Thyroid gland (tissue), 4 donors: ENCODE results near the gene THRB. TPM values are rescaled to one million over a fixed set of nuclear protein-coding genes. Genes with fewer than 3 reads are reported as not detected.

ENCODE experiments used
- DNase-seq, 2 donors: peaks; one replicate each; pipeline ENCODE4 v3.0.0-alpha.2; 2019
- H3K27ac ChIP-seq, 3 donors: fragments of 200-600 bp; sonication (generic); 1 replicate in 2 of 3; 2 replicates in 1 of 3; pipeline ENCODE4 v1.5.1; 2016 to 2019; ENCODE audit warnings: mild to moderate bottlenecking in 1 of 3, moderate library complexity in 1 of 3
- H3K27me3 ChIP-seq: fragments of 200-600 bp; sonication (generic); one replicate; pipeline ENCODE4 v1.5.1; 2019
- H3K36me3 ChIP-seq, 2 donors: fragments of 200-600 bp; sonication (generic); one replicate each; pipeline ENCODE4 v1.5.1; 2016 to 2019
- H3K4me1 ChIP-seq, 2 donors: fragments of 200-600 bp; sonication (generic); one replicate each; pipeline ENCODE4 v1.5.1; 2017 to 2019
- H3K4me3 ChIP-seq, 3 donors: fragments of 200-600 bp; sonication (generic); replicated peaks in 1 of 3; 1 replicate in 2 of 3; 2 replicates in 1 of 3; pipeline ENCODE4 v1.5.1; 2016; ENCODE audit warnings: mild to moderate bottlenecking in 1 of 3
- H3K9me3 ChIP-seq: fragments of 200-600 bp; sonication (generic); one replicate; pipeline ENCODE4 v1.5.1; 2017
- CTCF ChIP-seq, 6 experiments: fragments of 200-600 bp in 3 of 6; fragments of 450-650 bp in 3 of 6; sonication (generic) in 3 of 6; IDR thresholded peaks; one replicate each; pipeline ENCODE4 v1.5.1; 2016 to 2019; ENCODE audit warnings: antibody characterized with exemption in 6 of 6, mild to moderate bottlenecking in 2 of 6, inconsistent platforms in 1 of 6, moderate library complexity in 1 of 6
- POLR2A ChIP-seq, 2 donors: fragments of 450-650 bp; IDR thresholded peaks; one replicate each; pipeline ENCODE4 v1.6.1; 2017; ENCODE audit warnings: antibody characterized with exemption in 2 of 2, mild to moderate bottlenecking in 2 of 2, moderate library complexity in 1 of 2
- WGBS, 2 donors: methylation state at CpG; one replicate each; pipeline ENCODE4 v1.1.5; 2017; 5-methylcytosine and 5-hydroxymethylcytosine counted together
- intact Hi-C: fragments of 100-400 bp; cut with DNase I; formaldehyde crosslinking; loops from one replicate; pipeline ENCODE4 v1.15.1; 2023
- total RNA-seq, 4 donors: library from RNA; depleted of rRNA; stranded (reverse); fragments of >200 nt; gene quantifications; one replicate each; pipeline ENCODE4 v1.2.3, GENCODE V29; 2016

Gene THRB
- total RNA-seq, 4 donors from 2014 or later: 11.1 to 33.2 (median 13.4) TPM

GRCh38 chr3:24158761-24159454 is 335.7 kb downstream of the THRB start:
- intact Hi-C loops: no loop called here
- H3K9me3 ChIP-seq: no peaks in the 10 kb centered on the region
- H3K4me1 ChIP-seq: peaks cover 0 to 4% of the 10 kb centered on the region in 2 donors
- 78 to 80% methylated on average over 6 of the region's 6 CpGs for WGBS, 2 donors
- no peak overlapping the region for H3K4me3 ChIP-seq
- no peaks in the 10 kb centered on the region for H3K36me3 ChIP-seq
- no peaks in the 10 kb centered on the region for H3K27me3 ChIP-seq
- DNase-seq: no peak
- TF ChIP-seq CTCF (IDR thresholded peaks at IDR 0.05) (no peak), POLR2A (IDR thresholded peaks at IDR 0.05) (no peak)
- no peak overlapping the region for H3K27ac ChIP-seq

- 93% methylated on average over 4 of the region's 4 CpGs for WGBS, 2 donors
- Histone ChIP-seq H3K4me1 (peaks cover 0 to 3% of the 10 kb centered on the region in 2 donors), H3K36me3 (no peaks in the 10 kb centered on the region), H3K4me3 (no peak overlapping the region), H3K9me3 (no peaks in the 10 kb centered on the region), H3K27ac (no peak overlapping the region), H3K27me3 (no peaks in the 10 kb centered on the region)
- DNase-seq: no peak
- TF ChIP-seq POLR2A (IDR thresholded peaks at IDR 0.05) (no peak), CTCF (IDR thresholded peaks at IDR 0.05) (no peak)
- intact Hi-C loops: no loop called here
These were observed 337.5 kb downstream of the THRB start for GRCh38 chr3:24157106-24157505.

- WGBS, 2 donors: 90 to 91% methylated on average over 2 of the region's 2 CpGs
- H3K36me3 ChIP-seq: no peaks in the 10 kb centered on the region
- intact Hi-C loops: no loop called here
- TF ChIP-seq POLR2A (IDR thresholded peaks at IDR 0.05) (no peak), CTCF (IDR thresholded peaks at IDR 0.05) (no peak)
- no peaks in the 10 kb centered on the region for H3K4me1 ChIP-seq
- H3K4me3 ChIP-seq: no peak overlapping the region
- no peak for DNase-seq
- H3K27ac ChIP-seq: no peak overlapping the region
- H3K9me3 ChIP-seq: no peaks in the 10 kb centered on the region
- H3K27me3 ChIP-seq: no peaks in the 10 kb centered on the region
These were observed 338.2 kb downstream of the THRB start for GRCh38 chr3:24156466-24156865.

GRCh38 chr3:24155276-24155675 is 339.4 kb downstream of the THRB start:
- H3K27ac ChIP-seq: no peak overlapping the region

More at GRCh38 chr3:24155276-24155675, 339.4 kb downstream of the THRB start:
- Histone ChIP-seq H3K9me3 (no peaks in the 10 kb centered on the region), H3K4me1 (no peaks in the 10 kb centered on the region), H3K36me3 (no peaks in the 10 kb centered on the region), H3K27me3 (no peaks in the 10 kb centered on the region), H3K4me3 (no peak overlapping the region)
- intact Hi-C loops: no loop called here
- no peak for TF ChIP-seq CTCF (IDR thresholded peaks at IDR 0.05)
- TF ChIP-seq POLR2A (IDR thresholded peaks at IDR 0.05): no peak
- no peak for DNase-seq
